Lower lobe of right lung (tissue), 2 donors: ENCODE results near the gene SHISAL1. TPM values are rescaled to one million over a fixed set of nuclear protein-coding genes. Genes with fewer than 3 reads are reported as not detected.

ENCODE experiments used
- ATAC-seq, 2 donors: fragments of 200-7000 bp; cut with Tn5 transposase; one replicate each; pipeline ENCODE4 v1.9.1; 2020 to 2022; ENCODE audit warnings: mild to moderate bottlenecking in 2 of 2, moderate library complexity in 2 of 2
- DNase-seq: peaks from one replicate; pipeline ENCODE4 v3.0.0-alpha.2; 2020
- H3K27ac ChIP-seq: fragments of 200-600 bp; one replicate; pipeline ENCODE4 v1.8.0; 2022
- H3K27me3 ChIP-seq: fragments of 200-600 bp; one replicate; pipeline ENCODE4 v1.8.0; 2022; ENCODE audit warnings: low read depth
- H3K36me3 ChIP-seq: fragments of 200-600 bp; one replicate; pipeline ENCODE4 v1.8.0; 2022; ENCODE audit warnings: mild to moderate bottlenecking
- H3K4me1 ChIP-seq: fragments of 200-600 bp; one replicate; pipeline ENCODE4 v1.8.0; 2022
- H3K4me3 ChIP-seq: fragments of 200-600 bp; one replicate; pipeline ENCODE4 v1.8.0; 2022; ENCODE audit warnings: mild to moderate bottlenecking
- H3K9me3 ChIP-seq: fragments of 200-600 bp; one replicate; pipeline ENCODE4 v1.8.0; 2022
- CTCF ChIP-seq: fragments of 200-600 bp; IDR thresholded peaks from one replicate; pipeline ENCODE4 v1.8.0; 2022; ENCODE audit warnings: antibody characterized with exemption, mild to moderate bottlenecking
- intact Hi-C: fragments of 100-400 bp; cut with DNase I; formaldehyde crosslinking; loops from one replicate; pipeline ENCODE4 v1.11.0; 2022
- total RNA-seq: library from RNA; stranded (reverse); fragmentation: NEBNext Ultra II Directional; extraction: Animal tissue kit (Norgen Biotek cat#: 25700); gene quantifications from one replicate; pipeline ENCODE4 v1.2.1, GENCODE V29; 2021
- donor health status: DM: no; HTN: yes; CAD: no; lungs with severe emphysema.

The SHISAL1 gene
- total RNA-seq, 1 donor from 2014 or later: 0.32 TPM

DNA sequence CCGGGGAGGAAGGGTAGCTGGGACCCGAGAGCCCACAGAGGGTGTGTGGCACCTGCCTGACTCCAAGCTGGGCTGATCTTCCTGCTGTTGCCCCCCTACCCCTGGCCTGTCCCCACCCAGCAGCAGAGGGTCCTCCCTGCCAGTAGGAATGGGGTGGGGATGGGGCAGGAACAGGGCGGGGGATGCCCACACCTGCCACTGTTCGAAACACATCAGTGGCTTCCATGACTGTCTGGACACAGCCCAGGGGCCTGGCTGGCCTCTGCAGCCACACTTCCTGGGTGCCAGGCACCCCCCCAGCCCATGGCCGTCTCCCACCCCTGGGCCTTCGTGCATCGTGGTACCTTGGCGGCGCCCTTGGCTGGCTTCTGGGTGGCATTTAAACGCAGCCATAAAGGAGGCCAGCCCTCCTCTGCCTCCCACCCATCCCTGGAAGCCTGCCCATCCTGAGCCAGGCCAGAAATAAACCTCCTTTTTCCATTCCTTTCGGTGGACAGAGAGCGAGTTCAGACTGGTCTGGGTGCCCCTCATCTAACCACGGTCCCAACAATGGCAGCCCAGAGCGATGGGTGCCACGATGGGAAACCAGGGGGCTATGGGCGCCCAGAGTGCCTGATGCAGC lies 745 bp upstream of the SHISAL1 start:
- no peak for DNase-seq
- H3K27ac ChIP-seq: no peak overlapping the region
- no peak for ATAC-seq
- TF ChIP-seq CTCF: no peak
- no peaks in the 10 kb centered on the region for H3K36me3 ChIP-seq
- H3K9me3 ChIP-seq: no peaks in the 10 kb centered on the region
- no peaks in the 10 kb centered on the region for H3K27me3 ChIP-seq
- peaks cover 9% of the 10 kb centered on the region for H3K4me1 ChIP-seq
- H3K4me3 ChIP-seq: no peak overlapping the region
- intact Hi-C loops: no loop called here

- peaks cover 9% of the 10 kb centered on the region for H3K4me1 ChIP-seq
- no peak for DNase-seq
- TF ChIP-seq CTCF: no peak
Observed at GRCh38 chr22:44311855-44312170, 938 bp downstream of the SHISAL1 start.

DNA sequence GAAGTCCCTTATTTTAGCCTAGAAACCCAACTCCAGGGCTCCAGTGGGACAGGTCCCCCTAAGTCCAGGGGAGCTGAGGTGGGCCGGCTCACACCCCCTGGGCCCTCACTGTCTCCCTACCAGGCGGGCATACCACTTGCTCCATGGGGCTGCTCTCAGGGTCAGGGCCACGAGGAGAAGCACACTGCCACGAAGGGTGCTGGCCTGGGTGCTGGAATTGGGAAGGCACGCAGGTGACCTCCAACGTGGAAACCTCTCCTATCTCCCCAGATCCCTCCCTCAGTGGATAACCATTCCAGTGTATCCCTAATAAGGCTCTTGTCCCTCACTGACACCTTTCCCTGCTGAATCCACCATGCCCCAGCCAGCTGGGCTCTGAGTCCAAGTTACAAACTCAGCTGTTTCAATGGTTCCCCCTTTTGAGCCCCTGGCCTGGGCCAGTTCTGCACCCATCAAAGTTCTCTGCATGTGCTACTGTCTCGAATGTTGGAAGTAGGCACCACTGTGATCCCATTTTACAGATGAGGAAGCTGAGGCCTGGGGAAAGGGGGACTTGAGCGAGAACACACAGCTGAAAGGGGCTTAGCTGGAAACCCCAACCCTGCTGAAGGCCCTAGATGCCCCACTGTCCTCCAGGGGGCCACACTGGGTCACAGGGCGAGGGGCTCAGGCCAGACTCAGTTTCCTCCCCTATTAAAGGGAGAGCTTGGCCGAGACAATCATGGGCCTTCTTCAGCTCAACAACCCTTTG lies 1.5 kb downstream of the SHISAL1 start:
- DNase-seq: no peak
- intact Hi-C loops: no loop called here
- H3K27me3 ChIP-seq: no peaks in the 10 kb centered on the region
- no peak overlapping the region for H3K4me3 ChIP-seq
- H3K27ac ChIP-seq: no peak overlapping the region
- peaks cover 9% of the 10 kb centered on the region for H3K4me1 ChIP-seq
- H3K9me3 ChIP-seq: no peaks in the 10 kb centered on the region
- no peak for ATAC-seq
- H3K36me3 ChIP-seq: no peaks in the 10 kb centered on the region
- TF ChIP-seq CTCF: no peak

More at GRCh38 chr22:44311855-44312170, 938 bp downstream of the SHISAL1 start:
- Histone ChIP-seq H3K27ac (no peak overlapping the region), H3K36me3 (no peaks in the 10 kb centered on the region), H3K27me3 (no peaks in the 10 kb centered on the region), H3K9me3 (no peaks in the 10 kb centered on the region), H3K4me3 (no peak overlapping the region)
- intact Hi-C loops: no loop called here
- no peak for ATAC-seq

DNA sequence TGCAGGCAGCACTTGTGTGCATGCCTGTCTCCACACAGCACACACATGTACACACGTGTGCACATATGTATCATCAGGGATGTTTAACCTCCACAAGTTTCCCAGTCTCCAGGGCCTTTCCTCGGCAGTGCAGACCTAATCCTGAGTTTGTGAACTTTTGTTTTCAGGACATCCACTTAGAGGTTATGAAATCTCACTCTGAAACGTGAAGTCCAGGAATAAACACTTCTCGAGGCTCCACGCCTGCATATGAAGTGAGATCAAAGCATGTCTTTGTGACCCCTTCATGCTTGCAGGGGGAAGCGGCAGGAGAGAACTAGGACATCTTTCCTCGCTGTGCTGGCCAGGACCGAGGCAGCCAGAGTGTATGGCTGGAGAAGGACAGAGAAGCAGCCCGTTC lies 3.1 kb downstream of the SHISAL1 start:
- intact Hi-C loops: no loop called here

DNA sequence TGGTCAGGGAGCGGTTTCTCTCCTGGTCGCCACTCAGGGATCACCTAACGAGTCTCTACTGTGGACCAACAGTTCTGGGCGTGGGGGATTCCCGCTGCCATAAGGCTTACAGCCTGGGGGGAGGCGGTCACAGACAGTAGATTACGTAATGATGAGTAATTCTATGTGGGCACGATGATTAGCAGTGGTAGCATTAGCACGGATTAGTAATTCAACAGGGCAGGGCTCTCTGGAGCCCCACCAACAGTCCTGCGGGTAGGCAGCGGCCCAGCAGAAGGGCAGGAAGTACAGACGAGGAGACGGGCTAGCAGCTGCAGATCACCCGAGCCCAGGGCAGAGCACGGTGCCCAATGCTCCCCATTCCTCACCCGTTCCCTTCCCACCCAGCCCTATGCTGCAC lies 3.6 kb downstream of the SHISAL1 start:
- H3K9me3 ChIP-seq: no peaks in the 10 kb centered on the region
- TF ChIP-seq CTCF: no peak
- DNase-seq (no peak), ATAC-seq (peak; percentile 29 to 40)
- intact Hi-C loops: no loop called here
- H3K27ac ChIP-seq: no peak overlapping the region
- no peak overlapping the region for H3K4me3 ChIP-seq
- H3K36me3 ChIP-seq: no peaks in the 10 kb centered on the region
- peaks cover 9% of the 10 kb centered on the region for H3K4me1 ChIP-seq
- H3K27me3 ChIP-seq: no peaks in the 10 kb centered on the region

More for the DNA sequence above, 3.1 kb downstream of the SHISAL1 start:
- no peaks in the 10 kb centered on the region for H3K9me3 ChIP-seq
- no peaks in the 10 kb centered on the region for H3K27me3 ChIP-seq
- H3K36me3 ChIP-seq: no peaks in the 10 kb centered on the region
- ATAC-seq (peak; percentile 31 to 33), DNase-seq (no peak)
- no peak overlapping the region for H3K27ac ChIP-seq
- TF ChIP-seq CTCF: no peak
- no peak overlapping the region for H3K4me3 ChIP-seq
- H3K4me1 ChIP-seq: peaks cover 9% of the 10 kb centered on the region
